ENCODE results near the gene NAT10.

- TF ChIP-seq POLR2AphosphoS5 (IDR thresholded peaks at IDR 0.05; ENCODE audit: low read depth, low read length) (no peak), SIN3A (IDR thresholded peaks at IDR 0.05; ENCODE audit: borderline replicate concordance, insufficient read depth, low read length) (no peak), TAF1 (IDR thresholded peaks at IDR 0.05; ENCODE audit: borderline replicate concordance, insufficient read depth, low read length) (no peak)
Measured at GRCh38 chr11:34179026-34179675, 73.7 kb downstream of the NAT10 start.
